HG02588 (cell line): Measurements from ENCODE around the gene ATP6V1F.

Experiments used
- ATAC-seq: cut with Tn5 transposase; IDR thresholded peaks from one replicate; pipeline ENCODE4 v1.9.1; 2021; ENCODE audit warnings: mild to moderate bottlenecking, moderate library complexity; ENCODE audit not compliant: unreplicated experiment

Gene ATP6V1F

GRCh38 chr7:128835231-128835751 is 27.4 kb upstream of the ATP6V1F start:
- ATAC-seq: no peak

- no peak for ATAC-seq
These were observed 26.6 kb upstream of the ATP6V1F start for GRCh38 chr7:128835790-128836641.

GRCh38 chr7:128836729-128837348 is 25.8 kb upstream of the ATP6V1F start:
- ATAC-seq: no peak

- ATAC-seq: no peak
These were observed 25.1 kb upstream of the ATP6V1F start for GRCh38 chr7:128837521-128837921.

- ATAC-seq: no peak
These were observed 24.4 kb upstream of the ATP6V1F start for GRCh38 chr7:128838109-128838779.

- ATAC-seq: no peak
These were observed 23.5 kb upstream of the ATP6V1F start for GRCh38 chr7:128838981-128839731.

GRCh38 chr7:128839751-128840177 is 22.9 kb upstream of the ATP6V1F start:
- no peak for ATAC-seq

GRCh38 chr7:128840326-128841170 is 22.1 kb upstream of the ATP6V1F start:
- ATAC-seq: no peak

GRCh38 chr7:128841171-128841690 is 21.4 kb upstream of the ATP6V1F start:
- no peak for ATAC-seq

GRCh38 chr7:128841921-128842673 is 20.6 kb upstream of the ATP6V1F start:
- ATAC-seq: no peak

GRCh38 chr7:128842674-128843641 is 19.7 kb upstream of the ATP6V1F start:
- ATAC-seq: no peak

- ATAC-seq: no peak
These were observed 18.6 kb upstream of the ATP6V1F start for GRCh38 chr7:128843938-128844621.

GRCh38 chr7:128844777-128845311 is 17.8 kb upstream of the ATP6V1F start:
- ATAC-seq: no peak

GRCh38 chr7:128845475-128845874 is 17.2 kb upstream of the ATP6V1F start:
- ATAC-seq: no peak

- ATAC-seq: no peak
These were observed 16.7 kb upstream of the ATP6V1F start for GRCh38 chr7:128845987-128846386.

- ATAC-seq: no peak
These were observed 15.7 kb upstream of the ATP6V1F start for GRCh38 chr7:128846781-128847444.
